Panc1 (cell line): ENCODE measurements around the gene LIMA1.

ENCODE experiments used
- POLR2AphosphoS5 ChIP-seq: IDR thresholded peaks from 2 replicates; pipeline ENCODE4 v1.6.1; 2012; ENCODE audit warnings: mild to moderate bottlenecking, low read depth, low read length, moderate library complexity
- REST ChIP-seq, 2 experiments: IDR thresholded peaks; 2 replicates each; pipeline ENCODE4 v1.6.1; 2011 to 2012; ENCODE audit warnings: low read depth in 2 of 2, control low read depth in 1 of 2, low read length in 1 of 2, mild to moderate bottlenecking in 1 of 2, moderate library complexity in 1 of 2; ENCODE audit not compliant: insufficient read depth in 1 of 2
- SIN3A ChIP-seq: IDR thresholded peaks from 2 replicates; pipeline ENCODE4 v1.6.1; 2012; ENCODE audit warnings: low read depth, mild to moderate bottlenecking, low read length, moderate library complexity, borderline replicate concordance; ENCODE audit not compliant: insufficient read depth
- TCF7L2 ChIP-seq: IDR thresholded peaks from 2 replicates; pipeline ENCODE4 v1.6.1; 2011; ENCODE audit warnings: mild to moderate bottlenecking, low read depth, low read length, inconsistent platforms
- TF ChIP-seq, protein P1 (sequence below): fragments of 450-650 bp; IDR thresholded peaks from 2 replicates; pipeline ENCODE4 v1.5.1; 2017; ENCODE audit warnings: mild to moderate bottlenecking

DNA sequence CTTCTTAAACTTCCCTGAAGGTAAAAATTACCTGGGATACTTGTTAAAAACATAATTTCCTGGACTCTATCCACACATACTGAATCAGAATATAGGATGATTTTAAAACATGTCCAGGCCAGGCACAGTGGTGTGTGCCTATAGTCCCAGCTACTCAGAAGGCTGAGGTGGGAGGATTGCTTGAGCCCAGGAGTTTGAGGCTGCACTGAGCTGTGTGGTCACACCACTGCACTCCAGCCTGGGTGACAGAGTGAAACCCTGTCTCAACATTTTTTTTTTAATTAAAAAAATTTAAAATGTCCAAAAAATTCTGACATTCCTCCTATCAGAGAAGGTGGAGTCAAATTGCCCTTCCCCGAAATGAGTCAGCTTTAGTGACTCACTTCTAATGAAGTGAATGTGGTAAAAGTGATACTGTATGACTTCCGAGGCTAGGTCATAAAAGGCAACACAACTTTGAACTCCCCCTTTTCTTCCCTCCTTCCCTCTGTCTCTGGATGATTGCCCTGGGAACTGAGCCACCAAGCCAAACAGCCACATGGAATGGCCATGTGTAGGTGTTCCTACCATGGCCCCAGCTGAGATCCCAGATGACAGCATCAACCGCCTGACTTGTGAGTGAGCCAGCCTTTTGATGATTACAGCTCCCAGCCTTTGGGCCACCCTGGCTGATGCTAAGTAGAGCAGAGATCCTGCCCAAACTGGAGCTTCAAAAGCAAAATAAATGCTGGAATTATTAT, 36.3 kb downstream of the LIMA1 start:
- TF ChIP-seq, protein P1, sequence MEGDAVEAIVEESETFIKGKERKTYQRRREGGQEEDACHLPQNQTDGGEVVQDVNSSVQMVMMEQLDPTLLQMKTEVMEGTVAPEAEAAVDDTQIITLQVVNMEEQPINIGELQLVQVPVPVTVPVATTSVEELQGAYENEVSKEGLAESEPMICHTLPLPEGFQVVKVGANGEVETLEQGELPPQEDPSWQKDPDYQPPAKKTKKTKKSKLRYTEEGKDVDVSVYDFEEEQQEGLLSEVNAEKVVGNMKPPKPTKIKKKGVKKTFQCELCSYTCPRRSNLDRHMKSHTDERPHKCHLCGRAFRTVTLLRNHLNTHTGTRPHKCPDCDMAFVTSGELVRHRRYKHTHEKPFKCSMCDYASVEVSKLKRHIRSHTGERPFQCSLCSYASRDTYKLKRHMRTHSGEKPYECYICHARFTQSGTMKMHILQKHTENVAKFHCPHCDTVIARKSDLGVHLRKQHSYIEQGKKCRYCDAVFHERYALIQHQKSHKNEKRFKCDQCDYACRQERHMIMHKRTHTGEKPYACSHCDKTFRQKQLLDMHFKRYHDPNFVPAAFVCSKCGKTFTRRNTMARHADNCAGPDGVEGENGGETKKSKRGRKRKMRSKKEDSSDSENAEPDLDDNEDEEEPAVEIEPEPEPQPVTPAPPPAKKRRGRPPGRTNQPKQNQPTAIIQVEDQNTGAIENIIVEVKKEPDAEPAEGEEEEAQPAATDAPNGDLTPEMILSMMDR = no peak
- TF ChIP-seq POLR2AphosphoS5 (peak; percentile 57; the same call in 1 of the 2 replicates), REST (IDR thresholded peaks at IDR 0.05; ENCODE audit: insufficient read depth in 1 of 2, low read depth in 2 of 2, low read length in 1 of 2) (no peak), SIN3A (no peak), TCF7L2 (peak; percentile 91)
